T-cell (primary cell): Measurements from ENCODE around the gene SNRPB. TPM values are rescaled to one million over a fixed set of nuclear protein-coding genes. Genes with fewer than 3 reads are reported as not detected.
A peak's percentile ranks its signal among the peaks of the same experiment; 100 is the strongest.

Source experiments
- ATAC-seq, 4 experiments: fragments of 200-7000 bp in 3 of 4; fragments of 150-1000 bp in 1 of 4; cut with Tn5 transposase; replicated peaks in 1 of 4; 1 replicate in 3 of 4; 2 replicates in 1 of 4; pipeline ENCODE4 v1.10.0; 2021; ENCODE audit warnings: moderate library complexity in 3 of 4, mild to moderate bottlenecking in 2 of 4, moderate number of reproducible peaks in 1 of 4
- CTCF ChIA-PET, 2 donors: fragments of 300-600 bp; sonication (Branson Sonifier 250); formaldehyde crosslinking; loops; one replicate each; lab custom pipeline; 2022; ENCODE audit warnings: antibody characterized with exemption in 2 of 2; lab: Charles Lee
- POLR2A ChIA-PET, 2 donors: fragments of 300-600 bp; sonication (Branson Sonifier 250); formaldehyde crosslinking; loops; one replicate each; lab custom pipeline; 2022; ENCODE audit warnings: antibody characterized with exemption in 2 of 2; lab: Charles Lee
- DNase-seq, 35 experiments: peaks; one replicate each; pipeline versions ENCODE4 v3.0.0 to v3.0.0-alpha.2; 2013 to 2023
- H3K27ac ChIP-seq: one replicate; pipeline ENCODE4 v1.5.1; 2013; ENCODE audit warnings: low read length
- H3K27me3 ChIP-seq, 2 experiments: replicated peaks in 1 of 2; 1 replicate in 1 of 2; 2 replicates in 1 of 2; pipeline versions ENCODE4 v1.6.1 to v1.7.0; 2013; ENCODE audit warnings: low read length in 1 of 2, mixed read lengths in 1 of 2; ENCODE audit not compliant: control insufficient read depth in 2 of 2, insufficient read depth in 2 of 2; ENCODE audit errors: extremely low read depth in 1 of 2
- H3K36me3 ChIP-seq, 2 donors: 1 replicate in 1 of 2; 2 replicates in 1 of 2; pipeline versions ENCODE4 v1.6.1 to v1.7.0; 2013; ENCODE audit warnings: low read length in 1 of 2; ENCODE audit not compliant: control insufficient read depth in 2 of 2, insufficient read depth in 1 of 2; ENCODE audit errors: extremely low read depth in 1 of 2
- H3K4me1 ChIP-seq, 2 experiments: 1 replicate in 1 of 2; 2 replicates in 1 of 2; pipeline versions ENCODE4 v1.6.1 to v1.7.0; 2013; ENCODE audit warnings: low read length in 2 of 2, mixed read lengths in 1 of 2; ENCODE audit not compliant: insufficient read depth in 2 of 2, control insufficient read depth in 1 of 2; ENCODE audit errors: extremely low read depth in 1 of 2
- H3K4me3 ChIP-seq, 2 donors: 1 replicate in 1 of 2; 2 replicates in 1 of 2; pipeline versions ENCODE4 v1.5.1 to v1.7.0; 2013; ENCODE audit warnings: mild to moderate bottlenecking in 2 of 2, low read length in 1 of 2, moderate library complexity in 1 of 2; ENCODE audit not compliant: control insufficient read depth in 1 of 2; ENCODE audit errors: extremely low read depth in 1 of 2
- H3K9me3 ChIP-seq: 2 replicates; pipeline ENCODE4 v1.7.0; 2013
- H3K27ac Mint-ChIP-seq, 2 donors: one replicate each; pipeline ENCODE4 v1.8.0; 2020 to 2021; ENCODE audit warnings: mild to moderate bottlenecking in 2 of 2, mixed read lengths in 2 of 2
- H3K27me3 Mint-ChIP-seq, 2 donors: one replicate each; pipeline ENCODE4 v1.8.0; 2021 to 2022; ENCODE audit warnings: mixed read lengths in 2 of 2
- H3K36me3 Mint-ChIP-seq: one replicate; pipeline ENCODE4 v1.8.0; 2021; ENCODE audit warnings: mixed read lengths
- H3K4me1 Mint-ChIP-seq, 3 donors: one replicate each; pipeline ENCODE4 v1.8.0; 2020 to 2022; ENCODE audit warnings: mixed read lengths in 3 of 3, mild to moderate bottlenecking in 1 of 3
- H3K4me3 Mint-ChIP-seq, 3 donors: one replicate each; pipeline ENCODE4 v1.8.0; 2020 to 2022; ENCODE audit warnings: mild to moderate bottlenecking in 3 of 3, mixed read lengths in 3 of 3, moderate library complexity in 3 of 3
- H3K9me3 Mint-ChIP-seq, 3 donors: one replicate each; pipeline ENCODE4 v1.8.0; 2020 to 2022; ENCODE audit warnings: mixed read lengths in 3 of 3
- WGBS: methylation state at CpG from one replicate; pipeline ENCODE4 v1.1.5; 2013; ENCODE audit warnings: missing lambda C conversion rate; ENCODE audit not compliant: insufficient coverage; 5-methylcytosine and 5-hydroxymethylcytosine counted together
- total RNA-seq, 35 experiments: library from RNA in 6 of 35; stranded (reverse) in 6 of 35; fragments of 120-200 nt in 1 of 35; gene quantifications; one replicate each; pipeline versions ENCODE4 v1.2.1 to v1.2.4 and lab custom pipeline; 2013 to 2026

The SNRPB gene
- total RNA-seq, 5 donors from 2014 or later (not counting 1 experiment from before 2014, with no cell fraction given), result 120 to 139 (median 128) TPM

DNA sequence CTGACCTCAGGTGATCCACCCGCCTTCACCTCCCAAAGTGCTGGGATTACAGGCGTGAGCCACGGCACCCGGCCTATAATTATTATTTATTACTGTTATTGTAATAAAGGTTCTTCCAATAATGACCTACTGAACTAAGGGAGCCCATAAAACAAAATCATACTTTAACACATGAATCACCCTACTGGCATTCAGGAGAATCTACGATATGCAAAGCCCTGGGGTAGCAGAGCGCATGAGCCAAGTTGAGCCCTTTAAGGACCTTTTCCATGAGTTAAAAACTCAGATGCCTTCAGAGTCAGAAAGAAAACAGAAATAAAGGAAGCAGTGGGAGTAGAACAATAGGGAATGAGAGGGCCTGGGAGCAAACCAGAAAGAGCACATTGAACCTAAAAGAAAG is 41.5 kb downstream of the SNRPB start:
- Mint-ChIP-seq H3K27ac (peak overlapping the region in 1 of 2 donors; percentile 15), H3K4me3 (no peak overlapping the region), H3K9me3 (no peaks in the 10 kb centered on the region), H3K36me3 (peaks cover 3% of the 10 kb centered on the region), H3K4me1 (no peaks in the 10 kb centered on the region), H3K27me3 (peaks cover 18 to 33% of the 10 kb centered on the region in 2 donors)
- DNase-seq (no peak), ATAC-seq (no peak)
- ChIA-PET CTCF (no interaction called here), POLR2A (interaction anchor here in 1 of 2 donors (0.5 kb wide), 1 partner anchor 1883 kb away, joined by 3 read pairs; no protein-coding TSS in a partner anchor)
- Histone ChIP-seq H3K36me3 (no peaks in the 10 kb centered on the region), H3K4me3 (no peak overlapping the region), H3K4me1 (no peaks in the 10 kb centered on the region), H3K27ac (no peak overlapping the region), H3K9me3 (no peaks in the 10 kb centered on the region), H3K27me3 (peaks cover 0 to 15% of the 10 kb centered on the region in 2 experiments)
- WGBS, result no CpG with 5 or more reads among the region's 6 CpGs

- H3K4me3 Mint-ChIP-seq, result no peak overlapping the region
- H3K36me3 Mint-ChIP-seq, result no peaks in the 10 kb centered on the region
- ATAC-seq, result no peak
Measured at GRCh38 chr20:2421247-2421646, 49.3 kb downstream of the SNRPB start.

GRCh38 chr20:2420510-2420909 is 50.1 kb downstream of the SNRPB start:
- Mint-ChIP-seq H3K4me1 (no peaks in the 10 kb centered on the region), H3K36me3 (no peaks in the 10 kb centered on the region), H3K27me3 (peaks cover 7 to 20% of the 10 kb centered on the region in 2 donors), H3K27ac (no peak overlapping the region), H3K9me3 (no peaks in the 10 kb centered on the region), H3K4me3 (no peak overlapping the region)
- CTCF ChIA-PET, result interaction anchor here in 1 of 2 donors (0.6 kb wide), 1 partner anchor 121 kb away, joined by 3 read pairs; no protein-coding TSS in a partner anchor
- no peaks in the 10 kb centered on the region for H3K9me3 ChIP-seq
- no peak for DNase-seq
- peaks cover 2 to 5% of the 10 kb centered on the region in 2 experiments for H3K27me3 ChIP-seq
- no peak for ATAC-seq
- H3K4me3 ChIP-seq, result no peak overlapping the region
- H3K4me1 ChIP-seq, result no peaks in the 10 kb centered on the region
- POLR2A ChIA-PET, result no interaction called here
- no CpG with 5 or more reads among the region's 1 CpG for WGBS
- no peak overlapping the region for H3K27ac ChIP-seq
- no peaks in the 10 kb centered on the region for H3K36me3 ChIP-seq

More at GRCh38 chr20:2421247-2421646, 49.3 kb downstream of the SNRPB start:
- ChIA-PET CTCF (interaction anchor here in 1 of 2 donors (0.6 kb wide), 1 partner anchor 120 kb away, joined by 3 read pairs; no protein-coding TSS in a partner anchor), POLR2A (interaction anchor here in 1 of 2 donors (0.7 kb wide), 1 partner anchor 1425 kb away, joined by 4 read pairs; no protein-coding TSS in a partner anchor)
- no peaks in the 10 kb centered on the region for H3K9me3 Mint-ChIP-seq
- no peak for DNase-seq
- H3K27me3 Mint-ChIP-seq, result peaks cover 11 to 19% of the 10 kb centered on the region in 2 donors
- H3K27ac ChIP-seq, result no peak overlapping the region
- no CpG with 5 or more reads among the region's 5 CpGs for WGBS
- no peaks in the 10 kb centered on the region for H3K36me3 ChIP-seq
- H3K4me1 ChIP-seq, result no peaks in the 10 kb centered on the region
- H3K4me3 ChIP-seq, result no peak overlapping the region
- H3K27me3 ChIP-seq, result peaks cover 2 to 3% of the 10 kb centered on the region in 2 experiments
- H3K27ac Mint-ChIP-seq, result no peak overlapping the region
- H3K4me1 Mint-ChIP-seq, result no peaks in the 10 kb centered on the region
- no peaks in the 10 kb centered on the region for H3K9me3 ChIP-seq

GRCh38 chr20:2418388-2418787 is 52.2 kb downstream of the SNRPB start:
- H3K4me1 ChIP-seq, result no peaks in the 10 kb centered on the region
- no peaks in the 10 kb centered on the region for H3K36me3 ChIP-seq
- peaks cover 3 to 6% of the 10 kb centered on the region in 2 experiments for H3K27me3 ChIP-seq
- Mint-ChIP-seq H3K27ac (no peak overlapping the region), H3K27me3 (peaks cover 15 to 24% of the 10 kb centered on the region in 2 donors), H3K36me3 (no peaks in the 10 kb centered on the region), H3K9me3 (no peaks in the 10 kb centered on the region), H3K4me1 (no peaks in the 10 kb centered on the region), H3K4me3 (no peak overlapping the region)
- DNase-seq (no peak), ATAC-seq (no peak)
- H3K27ac ChIP-seq, result no peak overlapping the region
- H3K4me3 ChIP-seq, result no peak overlapping the region
- CTCF ChIA-PET, result no interaction called here
- H3K9me3 ChIP-seq, result no peaks in the 10 kb centered on the region
- POLR2A ChIA-PET, result no interaction called here
- WGBS, result 43% methylated on average over 1 of the region's 2 CpGs

- Mint-ChIP-seq H3K36me3 (no peaks in the 10 kb centered on the region), H3K27ac (no peak overlapping the region), H3K4me1 (no peaks in the 10 kb centered on the region), H3K4me3 (no peak overlapping the region), H3K9me3 (no peaks in the 10 kb centered on the region), H3K27me3 (peaks cover 20 to 22% of the 10 kb centered on the region in 2 donors)
- Histone ChIP-seq H3K9me3 (no peaks in the 10 kb centered on the region), H3K4me3 (no peak overlapping the region), H3K36me3 (no peaks in the 10 kb centered on the region), H3K27ac (no peak overlapping the region), H3K27me3 (peaks cover 3 to 10% of the 10 kb centered on the region in 2 experiments), H3K4me1 (no peaks in the 10 kb centered on the region)
- ATAC-seq (no peak), DNase-seq (no peak)
- ChIA-PET POLR2A (no interaction called here), CTCF (no interaction called here)
- 85% methylated on average over 14 of the region's 14 CpGs for WGBS
Measured at GRCh38 chr20:2417213-2417541, 53.4 kb downstream of the SNRPB start.

DNA sequence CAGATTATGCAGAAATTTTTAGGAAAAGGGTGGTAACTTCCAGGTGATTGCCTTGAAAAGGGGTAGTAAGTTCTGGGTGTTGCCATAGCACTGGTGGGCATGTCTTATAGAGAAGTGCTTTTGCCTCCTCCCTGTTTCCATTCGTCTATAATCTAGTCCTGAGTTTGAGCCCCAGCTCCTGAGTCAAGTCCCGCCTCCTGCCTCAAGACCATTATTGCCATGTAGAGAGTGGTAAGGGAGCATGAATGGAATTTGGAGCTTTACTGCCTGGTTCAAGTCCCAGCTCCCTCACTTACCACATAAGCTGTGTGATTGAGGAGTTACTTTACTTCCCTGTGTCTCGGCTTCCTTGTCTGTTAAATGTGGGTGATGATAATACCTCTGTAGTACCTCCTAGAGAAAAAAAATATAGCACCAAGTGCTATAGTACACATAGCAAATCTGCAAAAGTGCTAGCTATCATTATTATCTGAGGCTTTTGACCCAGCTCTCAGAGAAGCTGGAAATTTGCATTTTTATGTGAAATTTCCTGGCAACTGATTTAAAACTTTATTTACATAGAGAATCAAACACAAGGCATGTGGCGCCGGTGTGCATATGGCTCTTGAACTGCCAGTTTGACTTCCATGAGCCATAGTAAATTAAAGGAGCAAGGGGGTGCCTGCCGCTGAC is 53.9 kb downstream of the SNRPB start:
- Histone ChIP-seq H3K27me3 (peaks cover 3 to 10% of the 10 kb centered on the region in 2 experiments), H3K36me3 (no peaks in the 10 kb centered on the region), H3K27ac (no peak overlapping the region), H3K9me3 (no peaks in the 10 kb centered on the region), H3K4me1 (no peaks in the 10 kb centered on the region), H3K4me3 (no peak overlapping the region)
- H3K4me1 Mint-ChIP-seq, result no peaks in the 10 kb centered on the region
- H3K36me3 Mint-ChIP-seq, result no peaks in the 10 kb centered on the region
- H3K9me3 Mint-ChIP-seq, result no peaks in the 10 kb centered on the region
- H3K4me3 Mint-ChIP-seq, result no peak overlapping the region
- ChIA-PET CTCF (no interaction called here), POLR2A (no interaction called here)
- no peak overlapping the region for H3K27ac Mint-ChIP-seq
- WGBS, result 87% methylated on average over 3 of the region's 6 CpGs
- no peak for ATAC-seq
- peaks cover 19 to 20% of the 10 kb centered on the region in 2 donors for H3K27me3 Mint-ChIP-seq
- no peak for DNase-seq
